Kidney glomerular epithelial cell (primary cell): Measurements from ENCODE around the gene EIF4E2.
"Not testable (repeated sequence)": the region's sequence is repeated elsewhere in the genome, so short reads cannot be mapped to it uniquely, and the experiment has no call there.

Experiments
- DNase-seq: peaks from one replicate; lab custom pipeline; 2025; lab: John Stamatoyannopoulos, UW

Gene EIF4E2

DNA sequence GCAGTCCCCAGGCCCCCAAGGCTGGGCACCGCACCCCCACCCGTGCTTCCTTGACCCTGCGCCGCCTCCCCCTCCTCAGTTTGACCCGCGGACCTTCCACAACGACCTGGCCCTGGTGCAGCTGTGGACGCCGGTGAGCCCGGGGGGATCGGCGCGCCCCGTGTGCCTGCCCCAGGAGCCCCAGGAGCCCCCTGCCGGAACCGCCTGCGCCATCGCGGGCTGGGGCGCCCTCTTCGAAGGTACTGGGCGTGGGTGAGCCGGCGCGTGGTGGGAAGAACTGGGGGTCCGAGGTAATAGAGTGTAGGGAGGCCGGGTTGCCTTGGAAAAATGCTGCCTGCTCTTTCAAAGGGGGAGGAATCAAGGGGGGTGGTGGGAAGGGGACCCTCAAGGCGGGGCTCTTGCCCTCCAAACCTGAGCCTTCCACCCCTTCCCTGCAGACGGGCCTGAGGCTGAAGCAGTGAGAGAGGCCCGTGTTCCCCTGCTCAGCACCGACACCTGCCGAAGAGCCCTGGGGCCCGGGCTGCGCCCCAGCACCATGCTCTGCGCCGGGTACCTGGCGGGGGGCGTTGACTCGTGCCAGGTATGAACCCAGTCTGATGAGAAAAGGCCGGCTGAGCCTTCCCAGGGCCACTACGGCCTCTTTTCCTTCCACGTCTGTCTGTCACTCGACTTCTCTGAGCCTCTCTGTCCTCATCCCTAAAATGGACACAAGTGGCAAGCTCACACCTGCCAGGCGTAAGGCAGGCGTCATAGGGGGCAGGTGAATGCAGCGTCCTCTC lies 27.7 kb upstream of the EIF4E2 start:
- no peak for DNase-seq

DNA sequence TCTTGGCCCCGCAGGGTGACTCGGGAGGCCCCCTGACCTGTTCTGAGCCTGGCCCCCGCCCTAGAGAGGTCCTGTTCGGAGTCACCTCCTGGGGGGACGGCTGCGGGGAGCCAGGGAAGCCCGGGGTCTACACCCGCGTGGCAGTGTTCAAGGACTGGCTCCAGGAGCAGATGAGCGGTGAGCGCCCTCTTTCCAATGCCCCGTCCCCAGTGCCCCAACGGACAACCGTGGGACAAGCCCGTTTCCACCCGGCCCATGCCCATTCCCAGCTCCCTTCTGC lies 27.1 kb upstream of the EIF4E2 start:
- DNase-seq: no peak

DNA sequence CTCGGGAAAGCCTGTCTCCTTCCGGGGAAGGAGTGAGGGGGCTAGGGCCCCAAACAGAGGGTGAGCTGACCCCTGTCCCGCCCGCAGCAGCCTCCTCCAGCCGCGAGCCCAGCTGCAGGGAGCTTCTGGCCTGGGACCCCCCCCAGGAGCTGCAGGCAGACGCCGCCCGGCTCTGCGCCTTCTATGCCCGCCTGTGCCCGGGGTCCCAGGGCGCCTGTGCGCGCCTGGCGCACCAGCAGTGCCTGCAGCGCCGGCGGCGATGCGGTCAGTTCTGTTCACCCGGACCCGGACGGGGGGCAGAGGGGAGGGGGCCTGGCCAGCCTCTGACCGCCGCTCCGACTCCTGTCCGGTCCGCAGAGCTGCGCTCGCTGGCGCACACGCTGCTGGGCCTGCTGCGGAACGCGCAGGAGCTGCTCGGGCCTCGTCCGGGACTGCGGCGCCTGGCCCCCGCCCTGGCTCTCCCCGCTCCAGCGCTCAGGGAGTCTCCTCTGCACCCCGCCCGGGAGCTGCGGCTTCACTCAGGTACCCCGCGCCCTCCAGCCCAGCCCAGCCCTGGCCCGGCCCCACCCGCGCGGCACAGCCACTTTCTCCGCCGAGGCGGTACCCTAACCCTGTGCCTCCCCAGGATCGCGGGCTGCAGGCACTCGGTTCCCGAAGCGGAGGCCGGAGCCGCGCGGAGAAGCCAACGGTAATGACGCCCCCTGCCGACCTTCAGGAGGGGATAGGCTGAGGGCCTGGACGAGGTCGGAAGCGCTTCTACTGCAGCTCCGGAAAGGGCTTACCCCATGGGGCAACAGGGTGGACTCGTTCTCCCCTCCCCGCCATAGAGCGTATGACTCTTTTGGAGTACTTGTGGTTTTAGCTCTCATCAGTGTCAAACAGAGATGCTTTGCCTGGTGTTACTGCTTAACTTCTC lies 26.5 kb upstream of the EIF4E2 start:
- DNase-seq: no peak

DNA sequence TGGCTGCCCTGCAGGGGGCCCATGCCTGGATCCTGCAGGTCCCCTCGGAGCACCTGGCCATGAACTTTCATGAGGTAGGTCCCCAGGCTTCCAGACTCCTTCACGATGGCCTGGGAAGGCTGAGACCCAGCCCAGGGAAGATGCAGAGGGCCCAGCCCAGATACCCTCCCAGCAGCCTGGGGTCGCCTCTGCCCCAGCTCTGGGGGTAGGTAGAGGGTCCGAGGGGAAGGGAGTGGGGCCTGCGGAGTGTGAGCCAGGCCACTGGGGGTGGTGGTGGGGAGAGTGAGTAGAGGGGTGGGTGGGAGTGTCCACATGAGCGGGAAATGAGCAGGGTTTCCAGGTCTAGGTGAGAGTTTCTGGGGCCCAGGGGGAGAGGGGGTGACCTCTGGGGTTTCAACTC lies 25.7 kb upstream of the EIF4E2 start:
- DNase-seq: no peak

DNA sequence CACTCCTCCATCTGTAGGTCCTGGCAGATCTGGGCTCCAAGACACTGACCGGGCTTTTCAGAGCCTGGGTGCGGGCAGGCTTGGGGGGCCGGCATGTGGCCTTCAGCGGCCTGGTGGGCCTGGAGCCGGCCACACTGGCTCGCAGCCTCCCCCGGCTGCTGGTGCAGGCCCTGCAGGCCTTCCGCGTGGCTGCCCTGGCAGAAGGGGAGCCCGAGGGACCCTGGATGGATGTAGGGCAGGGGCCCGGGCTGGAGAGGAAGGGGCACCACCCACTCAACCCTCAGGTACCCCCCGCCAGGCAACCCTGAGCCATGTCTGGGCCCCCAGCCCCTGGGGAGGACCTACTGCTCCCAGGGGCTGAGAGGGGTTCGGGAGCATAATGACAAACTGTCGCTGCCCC lies 25.3 kb upstream of the EIF4E2 start:
- DNase-seq: no peak

DNA sequence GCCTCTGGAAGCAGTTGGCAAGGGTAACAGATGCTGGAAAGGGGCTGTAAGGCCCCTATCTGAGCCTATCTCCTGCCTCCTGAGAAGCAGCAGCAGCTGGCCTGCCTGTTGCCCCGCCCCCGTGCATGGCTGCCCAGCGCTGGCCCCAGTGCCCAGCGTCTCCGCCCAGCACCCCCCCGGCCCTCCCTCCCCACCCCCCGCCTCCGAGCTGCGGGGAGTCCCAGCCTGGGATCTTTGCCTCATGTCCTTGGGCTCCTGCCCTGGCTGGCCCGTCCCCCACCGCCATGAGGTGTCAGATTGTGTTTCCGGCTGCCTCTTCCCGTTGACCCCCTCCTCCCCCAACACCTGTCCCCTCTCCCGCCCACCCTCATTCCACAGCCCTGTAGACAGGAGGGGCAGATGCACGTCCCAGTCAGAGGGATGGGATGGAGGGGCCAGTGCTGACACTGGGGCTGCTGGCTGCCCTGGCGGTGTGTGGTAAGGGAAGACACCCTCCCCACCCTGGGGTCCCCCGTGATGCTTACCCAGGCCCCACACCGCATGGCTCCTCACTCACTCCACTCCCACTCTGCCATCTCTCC lies 24.6 kb upstream of the EIF4E2 start, which contains the start of gene CHRND:
TSS of gene CHRND (plus strand) at position 370 of the 581 bp plus-strand sequence. CDS start at position 426, 56 bp downstream.
- DNase-seq: no peak

DNA sequence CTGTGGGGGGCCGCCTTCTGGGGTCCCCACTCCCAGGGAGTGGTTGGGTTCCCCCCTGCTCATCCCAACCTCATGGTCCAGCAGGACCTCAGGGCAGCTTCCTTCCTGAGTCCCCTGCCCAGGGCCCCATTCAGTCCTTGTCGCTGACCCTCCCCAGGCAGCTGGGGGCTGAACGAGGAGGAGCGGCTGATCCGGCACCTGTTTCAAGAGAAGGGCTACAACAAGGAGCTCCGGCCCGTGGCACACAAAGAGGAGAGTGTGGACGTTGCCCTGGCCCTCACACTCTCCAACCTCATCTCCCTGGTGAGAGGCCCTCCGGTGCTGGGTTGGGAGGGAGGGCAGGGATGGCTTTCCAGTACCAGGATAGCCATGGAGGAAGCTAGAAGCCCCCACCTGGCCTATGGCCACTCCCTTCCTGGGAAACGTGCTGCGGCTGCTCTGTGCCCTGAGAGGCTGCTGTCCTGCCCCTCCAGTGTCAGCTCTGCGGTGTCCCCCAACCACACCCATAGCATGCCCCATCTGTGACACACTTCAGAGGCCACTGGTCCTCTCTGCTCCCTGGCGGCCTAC lies 24.0 kb upstream of the EIF4E2 start:
- DNase-seq: no peak

DNA sequence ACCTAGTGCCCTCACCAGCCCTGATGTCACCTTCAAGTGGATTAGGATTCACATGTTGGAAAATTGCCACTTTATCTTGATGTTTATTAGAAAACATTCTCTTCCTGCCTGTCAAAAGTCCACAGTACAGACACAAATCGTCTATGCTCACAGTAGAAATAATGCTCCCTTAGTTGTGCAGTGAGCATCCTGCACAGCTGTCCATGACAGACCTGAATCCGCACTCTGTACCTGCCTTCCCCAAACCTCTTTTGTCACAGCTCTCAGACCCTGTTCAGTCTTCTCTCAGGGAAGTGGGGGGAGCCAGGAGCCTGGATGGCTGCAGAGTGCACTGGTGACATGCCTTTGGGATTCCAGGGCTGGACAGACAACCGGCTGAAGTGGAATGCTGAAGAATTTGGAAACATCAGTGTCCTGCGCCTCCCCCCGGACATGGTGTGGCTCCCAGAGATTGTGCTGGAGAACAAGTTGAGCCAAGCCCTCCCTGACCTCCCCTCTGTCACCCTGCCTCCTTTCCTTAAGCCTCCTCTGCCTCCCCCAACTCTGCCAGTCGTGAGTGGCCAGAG lies 22.5 kb upstream of the EIF4E2 start:
- no peak for DNase-seq

DNA sequence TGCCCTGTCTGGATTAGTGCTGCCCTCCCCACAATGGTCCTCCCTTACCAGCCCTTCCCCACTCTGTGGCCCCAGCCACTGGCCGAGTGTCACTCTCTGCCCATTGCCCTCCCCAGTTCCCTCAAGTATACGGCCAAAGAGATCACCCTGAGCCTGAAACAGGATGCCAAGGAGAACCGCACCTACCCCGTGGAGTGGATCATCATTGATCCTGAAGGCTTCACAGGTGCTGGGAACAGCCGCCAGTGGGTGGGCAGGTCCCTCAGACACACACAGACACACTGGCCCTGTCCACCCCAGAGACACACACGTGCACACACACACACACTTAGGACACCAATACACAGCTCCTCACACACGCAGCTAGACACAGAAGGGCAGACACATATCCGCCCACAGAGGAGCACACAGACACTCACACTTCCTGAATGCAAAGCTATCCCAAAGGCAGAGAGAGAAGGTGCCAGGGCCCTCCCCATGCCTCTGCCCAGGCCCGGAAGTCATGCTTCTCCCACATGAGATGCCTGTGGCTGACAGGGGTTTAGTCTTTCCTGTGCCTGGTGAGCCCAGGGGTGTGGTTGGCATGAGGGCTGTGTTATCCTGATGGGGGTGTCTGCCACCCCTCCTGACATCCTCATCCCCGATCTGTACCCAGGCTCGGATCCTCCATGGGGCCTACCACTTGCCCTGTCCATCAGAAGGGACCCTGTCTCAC lies 21.6 kb upstream of the EIF4E2 start:
- no peak for DNase-seq

DNA sequence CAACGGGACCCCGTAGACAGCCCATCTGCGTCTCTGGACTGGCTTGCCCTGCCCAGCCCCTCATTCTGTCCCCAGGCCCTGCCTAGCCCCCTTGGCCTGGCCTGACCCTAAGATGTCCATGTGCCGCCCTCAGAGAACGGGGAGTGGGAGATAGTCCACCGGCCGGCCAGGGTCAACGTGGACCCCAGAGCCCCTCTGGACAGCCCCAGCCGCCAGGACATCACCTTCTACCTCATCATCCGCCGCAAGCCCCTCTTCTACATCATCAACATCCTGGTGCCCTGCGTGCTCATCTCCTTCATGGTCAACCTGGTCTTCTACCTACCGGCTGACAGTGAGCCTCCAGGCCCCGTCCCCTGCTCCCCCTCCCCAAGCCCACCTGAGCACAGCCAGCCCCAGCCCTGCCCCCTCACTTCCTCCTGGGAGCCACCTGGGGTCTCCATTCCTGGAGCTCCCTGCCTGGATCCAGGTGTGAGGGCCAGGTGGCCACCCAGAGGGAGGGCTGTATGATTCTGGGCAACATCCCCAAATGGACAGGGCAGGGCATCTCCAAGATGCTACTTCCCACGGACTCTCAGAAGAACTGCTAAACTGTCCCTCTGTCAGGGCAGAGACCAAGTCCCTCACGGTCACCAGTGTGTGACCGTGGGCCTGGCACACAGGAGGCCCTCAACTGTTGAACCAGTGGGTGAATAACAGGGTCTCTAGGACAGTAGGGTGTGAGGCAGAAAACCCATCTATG lies 20.5 kb upstream of the EIF4E2 start:
- no peak for DNase-seq

DNA sequence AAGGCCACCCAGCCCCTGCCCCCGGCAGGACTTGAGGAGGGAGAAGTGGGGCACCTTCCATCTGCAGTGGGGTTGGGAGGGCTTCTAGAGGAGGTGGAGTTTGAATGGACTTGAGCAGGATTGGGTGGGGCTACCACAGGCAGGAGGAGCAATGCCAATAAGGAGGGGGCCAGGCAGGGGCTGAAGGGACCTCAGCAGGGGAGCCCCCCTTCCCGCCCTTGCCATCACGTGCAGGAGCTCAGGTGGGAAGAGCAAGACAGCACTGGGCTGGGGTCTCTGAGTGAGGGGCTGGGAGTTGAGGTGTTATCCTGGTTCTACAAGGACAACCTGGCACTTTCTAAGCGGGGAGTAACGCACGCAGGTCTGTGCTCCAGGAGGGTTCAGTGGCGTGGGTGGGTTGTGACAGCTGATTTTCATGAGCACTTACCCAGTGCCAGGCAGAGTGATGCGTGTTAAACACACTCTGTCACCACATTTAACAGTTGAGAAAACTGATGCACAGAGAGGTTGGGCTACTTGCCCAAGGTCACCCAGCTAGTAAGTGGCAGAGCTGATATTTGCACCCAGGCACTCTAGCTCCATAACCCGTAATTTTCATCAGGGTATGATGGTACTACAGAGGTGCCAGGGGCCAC lies 19.7 kb upstream of the EIF4E2 start:
- DNase-seq: no peak

DNA sequence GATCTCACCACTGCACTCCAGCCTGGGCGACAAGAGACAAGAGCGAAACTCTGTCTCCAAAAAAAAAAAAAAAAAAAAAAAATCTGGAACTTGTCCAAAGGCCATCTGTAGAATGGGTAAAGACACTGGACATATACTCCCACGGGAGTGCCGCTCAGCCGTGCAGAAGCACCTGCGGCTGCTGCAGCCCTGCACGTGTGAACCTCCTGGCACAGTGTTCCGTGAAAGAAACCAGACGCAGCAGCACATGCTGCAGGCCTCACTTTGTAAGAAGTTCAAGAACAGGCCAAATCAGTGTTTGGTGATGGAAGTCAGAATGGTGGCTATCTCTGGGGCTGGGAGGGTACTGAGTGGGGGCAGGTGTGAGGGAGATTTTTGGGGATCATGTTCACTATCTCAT lies 18.1 kb upstream of the EIF4E2 start:
- DNase-seq: no peak

DNA sequence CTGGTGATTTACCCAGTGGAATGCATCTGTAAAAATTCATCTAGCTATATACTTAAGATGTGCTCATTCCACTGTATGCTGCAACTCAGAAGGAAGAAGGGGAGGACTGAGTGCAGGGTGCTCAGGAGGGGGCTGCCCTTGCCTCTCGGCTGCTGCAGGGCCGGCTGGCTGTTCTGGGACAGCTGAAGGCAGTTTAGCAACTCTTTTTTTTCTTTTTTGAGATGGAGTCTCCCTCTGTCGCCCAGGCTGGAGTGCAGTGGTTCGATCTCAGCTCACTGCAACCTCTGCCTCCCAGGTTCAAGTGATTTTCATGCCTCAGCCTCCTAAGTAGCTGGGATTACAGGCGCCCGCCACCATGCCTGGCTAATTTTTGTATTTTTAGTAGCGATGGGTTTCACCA lies 17.7 kb upstream of the EIF4E2 start:
- DNase-seq: not testable (repeated sequence)

DNA sequence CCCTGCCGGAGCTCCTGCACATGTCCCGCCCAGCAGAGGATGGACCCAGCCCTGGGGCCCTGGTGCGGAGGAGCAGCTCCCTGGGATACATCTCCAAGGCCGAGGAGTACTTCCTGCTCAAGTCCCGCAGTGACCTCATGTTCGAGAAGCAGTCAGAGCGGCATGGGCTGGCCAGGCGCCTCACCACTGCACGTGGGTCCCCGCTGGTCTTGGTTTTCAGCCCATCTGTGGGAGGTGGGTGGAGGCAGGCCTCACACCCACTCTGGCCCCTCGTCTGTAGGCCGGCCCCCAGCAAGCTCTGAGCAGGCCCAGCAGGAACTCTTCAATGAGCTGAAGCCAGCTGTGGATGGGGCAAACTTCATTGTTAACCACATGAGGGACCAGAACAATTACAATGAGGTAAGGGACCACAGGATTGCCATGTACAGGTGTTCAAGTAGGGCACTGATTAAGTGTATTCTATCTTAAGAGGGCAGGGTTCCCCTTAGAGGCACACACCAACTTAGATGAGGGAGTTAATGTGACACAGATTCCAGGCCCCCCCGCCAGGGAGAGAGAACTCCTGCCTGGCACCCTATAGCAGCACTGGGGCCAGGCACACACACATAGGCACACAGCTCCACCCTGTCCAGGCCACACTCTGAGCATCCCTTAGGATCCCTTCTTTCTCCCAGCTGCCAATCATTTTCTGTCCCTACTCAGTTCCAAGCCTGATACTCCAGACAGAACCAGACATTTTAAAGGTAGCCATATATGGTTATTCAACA lies 16.4 kb upstream of the EIF4E2 start:
- no peak for DNase-seq

DNA sequence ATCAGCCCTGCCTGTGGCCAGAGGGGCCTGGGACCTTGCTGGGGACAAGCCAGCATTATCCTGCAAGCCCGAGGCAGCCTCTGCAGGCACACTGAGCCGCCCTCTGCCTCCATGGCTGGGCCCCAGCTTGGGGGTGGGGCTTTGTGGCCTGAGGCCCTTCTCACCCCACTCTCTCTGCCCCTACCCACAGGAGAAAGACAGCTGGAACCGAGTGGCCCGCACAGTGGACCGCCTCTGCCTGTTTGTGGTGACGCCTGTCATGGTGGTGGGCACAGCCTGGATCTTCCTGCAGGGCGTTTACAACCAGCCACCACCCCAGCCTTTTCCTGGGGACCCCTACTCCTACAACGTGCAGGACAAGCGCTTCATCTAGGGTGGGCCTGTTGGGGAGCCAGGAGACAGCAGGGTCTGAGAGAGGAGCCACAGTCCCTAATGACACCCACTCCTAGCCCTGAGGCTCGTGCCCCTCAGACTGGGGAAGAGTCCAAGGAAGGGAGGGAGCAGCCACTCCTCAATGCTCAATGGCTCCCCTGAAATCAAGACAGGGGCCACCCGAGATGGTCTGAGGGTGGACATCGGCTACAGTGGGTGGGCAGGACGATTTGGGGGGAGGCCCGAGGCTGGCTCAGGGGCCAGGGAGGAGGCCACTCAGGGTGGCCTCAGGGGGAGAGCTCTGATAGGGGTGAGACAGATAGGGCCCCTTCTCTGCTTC lies 15.4 kb upstream of the EIF4E2 start:
- DNase-seq: no peak

DNA sequence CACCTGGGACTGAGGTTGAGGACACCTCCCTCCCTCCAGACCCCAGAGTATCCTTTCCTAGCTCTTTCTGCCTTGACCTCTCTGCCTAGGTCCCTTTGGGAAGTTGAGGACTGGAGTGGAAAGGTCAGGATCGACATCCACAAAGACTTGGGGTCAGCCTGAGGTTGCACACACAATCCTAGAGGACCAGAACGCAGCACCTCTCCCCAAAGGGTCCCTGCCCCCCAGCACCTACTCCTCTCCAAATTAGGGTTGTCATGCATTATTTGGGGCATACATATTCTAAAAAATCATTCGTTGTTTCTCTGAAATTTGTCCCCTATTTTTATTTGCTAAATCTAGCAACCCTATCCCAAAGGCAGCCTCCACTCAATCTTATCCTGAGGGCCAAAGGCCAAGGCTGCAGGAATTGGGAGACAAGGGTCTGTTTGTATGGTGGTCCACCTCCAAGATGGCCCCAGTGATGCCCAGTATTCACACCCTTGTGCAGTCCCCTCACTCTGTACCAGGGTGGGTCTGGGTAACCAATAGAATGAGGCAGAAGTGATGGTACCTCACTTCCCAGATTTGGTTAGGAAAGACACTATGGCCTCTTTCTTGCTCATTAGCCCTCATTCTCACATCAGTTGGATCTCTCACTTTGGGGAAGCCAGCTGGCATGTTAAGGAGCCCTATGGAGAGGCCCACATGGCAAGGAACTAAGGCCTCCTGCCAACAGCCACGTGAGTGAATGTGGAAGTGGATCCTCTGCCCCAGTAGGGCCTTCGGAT lies 14.5 kb upstream of the EIF4E2 start:
- no peak for DNase-seq

DNA sequence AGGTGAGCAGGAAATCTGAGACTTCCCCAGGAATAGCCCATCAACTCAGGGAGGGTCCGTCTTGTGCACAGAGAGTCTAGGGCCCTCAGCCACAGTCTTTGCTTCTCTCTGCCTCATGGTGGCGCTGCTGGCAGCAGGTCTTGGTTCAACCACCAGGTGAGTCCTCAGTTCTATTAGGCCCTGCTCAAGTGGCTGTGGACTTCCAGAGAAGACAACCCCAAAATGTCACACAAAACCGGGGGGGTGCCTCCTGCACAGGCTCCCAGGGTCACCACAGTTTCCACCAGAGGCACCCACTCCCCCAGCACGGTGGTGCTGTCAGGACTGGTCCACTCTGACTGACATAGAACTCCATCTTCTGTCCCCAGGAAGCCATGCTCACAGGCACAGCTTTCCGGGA lies 13.4 kb upstream of the EIF4E2 start:
- DNase-seq: no peak

DNA sequence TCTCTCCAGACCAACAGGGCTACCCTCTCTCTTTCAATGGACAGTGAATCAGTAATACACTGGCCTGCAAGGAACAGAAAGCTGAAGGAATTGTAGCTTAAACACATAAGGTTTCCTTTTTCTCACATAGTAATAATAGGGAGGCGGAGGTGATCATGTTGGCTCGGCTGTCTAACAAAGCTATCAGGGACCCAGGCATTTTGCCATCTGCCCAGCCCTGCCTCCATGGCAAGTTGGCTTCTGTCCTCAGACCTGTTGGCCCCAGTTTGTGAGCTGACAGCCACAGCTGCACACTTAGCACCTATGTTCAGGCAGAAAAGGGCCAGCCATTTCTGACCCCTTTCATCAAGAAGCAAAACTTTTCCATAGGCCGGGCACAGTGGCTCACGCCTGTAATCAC lies 13.0 kb upstream of the EIF4E2 start:
- DNase-seq: no peak
